GM19099 (cell line): Measurements from ENCODE around the gene CAMTA1.

Experiments used
- POLR2A ChIP-seq: IDR thresholded peaks from 3 replicates; pipeline ENCODE4 v1.6.1; 2011; ENCODE audit warnings: low read depth; ENCODE audit not compliant: insufficient read length; ENCODE audit errors: extremely low read depth

Gene CAMTA1

DNA sequence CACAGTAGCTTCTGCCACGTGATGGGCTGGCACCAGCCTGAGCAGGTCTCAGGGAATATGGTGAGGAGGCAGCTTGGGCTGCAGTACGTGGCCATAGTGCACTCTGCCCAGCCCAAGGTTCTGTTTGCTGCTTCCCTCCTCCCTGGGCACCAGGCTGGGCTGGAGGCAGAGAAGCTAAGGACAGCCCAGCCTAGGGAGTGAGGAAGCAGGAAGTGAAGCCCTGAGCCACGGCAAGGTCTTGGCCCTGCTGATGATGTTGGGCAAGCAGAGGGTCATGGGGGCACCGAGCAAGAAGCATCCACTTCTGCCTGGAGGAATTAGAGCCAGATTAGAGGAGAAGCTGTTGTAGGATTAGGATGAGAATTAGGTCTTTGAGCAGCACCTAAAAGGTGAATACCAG, 659.1 kb downstream of the CAMTA1 start:
- TF ChIP-seq POLR2A: no peak

DNA sequence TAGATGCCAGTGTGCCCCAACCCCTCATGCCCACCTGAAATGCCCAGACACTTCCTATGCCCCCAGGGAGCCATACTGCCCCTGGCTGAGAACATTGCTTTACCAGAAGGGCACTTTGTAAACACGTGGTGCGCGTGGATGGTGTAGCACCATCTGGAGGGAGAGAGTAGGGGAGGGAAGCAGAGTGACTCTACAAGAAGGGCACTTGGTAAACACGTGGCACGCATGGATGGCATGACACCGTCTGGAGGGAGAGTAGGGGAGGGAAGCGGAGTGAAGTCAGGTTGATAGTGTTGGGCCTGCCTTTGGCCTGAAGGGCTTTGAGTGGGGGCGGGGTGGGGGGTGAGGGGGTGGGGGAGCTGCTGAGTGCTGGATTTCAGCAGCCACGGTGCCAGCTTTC, 661.8 kb downstream of the CAMTA1 start:
- no peak for TF ChIP-seq POLR2A

- no peak for TF ChIP-seq POLR2A
These were observed 662.5 kb downstream of the CAMTA1 start for GRCh38 chr1:7447736-7448135.

- no peak for TF ChIP-seq POLR2A
These were observed 663.7 kb downstream of the CAMTA1 start for GRCh38 chr1:7448986-7449385.

DNA sequence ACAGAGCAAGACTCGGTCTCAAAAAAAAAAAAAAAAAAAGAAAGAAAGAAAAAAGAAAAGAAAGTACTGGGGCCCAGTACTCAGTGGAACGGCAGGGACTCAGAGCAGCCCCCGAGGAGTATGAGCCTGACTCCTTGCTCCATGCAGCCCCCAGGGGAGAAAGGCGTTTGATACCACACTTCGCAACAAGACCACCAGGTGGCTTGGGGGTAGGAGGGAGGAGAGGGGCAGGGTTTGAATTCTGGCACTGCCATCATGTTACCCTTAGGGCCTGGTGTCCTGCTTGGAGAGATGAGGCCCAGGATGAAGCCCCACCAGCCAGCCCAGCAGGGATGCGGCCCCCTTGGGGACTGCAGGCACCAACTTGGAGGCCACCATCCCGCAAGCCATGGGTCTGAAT, 664.5 kb downstream of the CAMTA1 start:
- no peak for TF ChIP-seq POLR2A

GRCh38 chr1:7450838-7451237, 665.6 kb downstream of the CAMTA1 start:
- TF ChIP-seq POLR2A: no peak

DNA sequence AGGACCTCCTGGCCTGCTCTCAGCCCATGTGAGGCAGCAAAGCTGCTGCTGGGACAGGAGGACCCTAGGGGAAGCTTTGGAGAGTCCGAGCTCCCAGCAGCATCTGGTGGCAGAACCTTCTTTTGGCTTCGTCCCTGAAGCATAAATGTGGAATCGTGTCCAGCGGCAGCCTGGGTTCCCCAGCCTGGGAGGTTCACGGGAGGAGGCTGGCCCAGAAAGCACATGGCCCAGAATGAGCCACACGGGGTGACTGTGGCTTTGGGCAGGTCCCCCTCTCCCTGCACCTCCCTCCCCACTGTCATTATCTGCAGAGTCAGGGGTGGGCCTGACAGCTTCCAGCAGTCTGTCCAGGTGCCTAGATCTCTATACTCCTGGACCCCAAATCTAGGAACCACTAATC, 667.8 kb downstream of the CAMTA1 start:
- no peak for TF ChIP-seq POLR2A

GRCh38 chr1:7454052-7454815, 669.0 kb downstream of the CAMTA1 start:
- no peak for TF ChIP-seq POLR2A

DNA sequence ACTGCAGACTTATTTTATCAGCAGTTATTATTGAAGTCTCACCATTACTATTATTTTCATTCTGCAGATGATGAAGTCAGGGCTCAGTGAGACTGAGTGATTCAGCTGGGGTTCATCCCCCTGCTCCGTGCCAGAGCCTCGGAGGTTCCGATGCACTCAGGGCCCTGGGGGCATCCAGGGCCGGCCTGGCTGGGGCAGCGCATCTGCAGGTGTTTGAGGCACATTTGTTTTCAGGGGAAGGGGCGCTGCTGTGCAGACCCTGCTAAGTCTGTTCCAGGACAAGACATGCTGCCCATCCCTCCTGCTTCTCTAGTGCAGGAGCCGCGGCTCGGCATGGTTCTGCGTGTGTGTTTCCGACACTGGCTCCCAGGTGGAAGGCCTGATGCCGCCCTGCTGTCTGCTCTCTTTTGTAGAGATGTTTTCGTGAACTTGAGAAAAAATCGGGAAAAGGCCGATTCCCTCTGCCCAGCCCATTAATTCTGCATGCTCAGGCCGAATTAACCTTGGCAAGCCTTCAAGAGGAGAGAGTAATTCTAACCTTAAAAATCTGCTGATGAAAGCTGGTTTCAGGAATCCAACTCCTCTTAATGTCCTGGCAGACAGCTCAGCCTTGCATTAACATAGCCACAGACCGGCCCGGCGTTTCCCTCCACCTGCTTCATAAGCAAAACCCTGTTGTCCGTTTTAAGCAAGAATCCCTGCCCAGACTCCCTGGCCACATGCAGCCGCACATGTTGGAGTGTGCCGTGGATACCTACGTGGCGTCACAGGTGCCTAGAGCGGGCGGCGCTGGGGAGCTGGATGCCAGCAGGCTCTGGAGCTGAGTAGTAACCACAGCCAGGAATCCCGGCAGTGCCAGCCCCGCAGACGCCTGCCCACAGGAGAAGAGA, 669.9 kb downstream of the CAMTA1 start:
- TF ChIP-seq POLR2A: no peak

DNA sequence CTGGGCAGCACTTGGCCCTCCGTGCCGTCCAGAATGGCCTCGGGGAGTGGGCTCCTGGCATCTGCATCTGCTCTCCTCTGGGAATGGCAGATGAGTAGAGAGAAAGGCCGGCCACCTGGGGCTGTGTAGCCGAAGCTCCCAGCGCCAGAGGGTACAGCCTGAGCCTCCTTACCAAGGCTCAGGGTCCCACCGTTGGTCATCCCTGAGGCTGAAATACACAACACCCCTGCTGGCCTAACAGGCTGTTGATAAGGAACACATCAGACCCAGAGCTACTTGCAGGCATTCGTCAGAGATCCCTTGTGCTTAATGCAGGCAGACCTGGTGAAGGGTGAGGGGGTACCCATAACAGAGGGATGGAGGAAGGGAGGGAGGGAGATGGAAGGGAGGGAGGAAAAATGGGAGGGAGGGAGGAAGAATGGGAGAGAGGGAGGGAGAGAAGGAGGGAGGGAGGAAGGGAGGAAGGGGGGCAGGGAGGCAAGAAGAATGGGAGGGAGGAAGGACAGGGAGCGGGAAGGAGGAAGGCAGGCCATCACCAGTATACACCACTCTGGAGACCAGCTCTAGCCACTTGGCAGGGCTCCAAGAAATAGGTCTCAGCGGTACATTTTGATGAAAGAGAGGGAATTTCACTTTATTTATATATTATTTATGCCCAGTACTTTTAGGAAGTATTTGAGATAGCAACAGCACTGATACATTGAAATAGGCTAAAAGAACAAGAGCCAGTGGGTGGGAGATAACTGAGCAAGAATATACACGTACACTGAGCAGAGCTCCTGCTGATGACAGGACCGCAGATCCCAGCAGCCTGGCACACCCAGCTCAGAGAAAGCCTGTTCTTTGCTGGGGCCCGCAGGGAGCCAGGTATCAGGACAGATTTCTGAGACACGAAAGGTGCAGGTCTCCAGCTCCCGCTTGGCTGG, 670.8 kb downstream of the CAMTA1 start:
- no peak for TF ChIP-seq POLR2A

DNA sequence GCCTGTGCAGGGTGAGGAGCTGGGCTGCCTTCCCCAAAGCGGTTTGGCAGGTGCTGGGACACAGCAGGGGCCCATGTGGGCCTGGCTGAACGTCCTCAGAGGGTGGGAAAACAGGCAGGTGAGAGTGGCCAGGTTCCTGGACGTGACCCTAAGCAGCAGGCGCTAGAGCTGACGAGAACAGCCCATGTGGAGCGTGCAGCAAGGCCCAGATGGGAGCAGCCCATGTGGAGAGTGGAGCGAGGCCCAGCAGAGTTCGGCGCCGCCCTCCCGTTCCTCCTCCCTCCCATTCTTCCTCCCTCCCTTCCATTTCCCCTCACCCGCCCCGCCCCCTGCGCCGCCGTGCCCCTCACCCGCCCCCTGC, 671.4 kb downstream of the CAMTA1 start:
- no peak for TF ChIP-seq POLR2A

- TF ChIP-seq POLR2A: no peak
These were observed 672.6 kb downstream of the CAMTA1 start for GRCh38 chr1:7457811-7458210.

GRCh38 chr1:7458946-7459345, 673.7 kb downstream of the CAMTA1 start:
- no peak for TF ChIP-seq POLR2A

DNA sequence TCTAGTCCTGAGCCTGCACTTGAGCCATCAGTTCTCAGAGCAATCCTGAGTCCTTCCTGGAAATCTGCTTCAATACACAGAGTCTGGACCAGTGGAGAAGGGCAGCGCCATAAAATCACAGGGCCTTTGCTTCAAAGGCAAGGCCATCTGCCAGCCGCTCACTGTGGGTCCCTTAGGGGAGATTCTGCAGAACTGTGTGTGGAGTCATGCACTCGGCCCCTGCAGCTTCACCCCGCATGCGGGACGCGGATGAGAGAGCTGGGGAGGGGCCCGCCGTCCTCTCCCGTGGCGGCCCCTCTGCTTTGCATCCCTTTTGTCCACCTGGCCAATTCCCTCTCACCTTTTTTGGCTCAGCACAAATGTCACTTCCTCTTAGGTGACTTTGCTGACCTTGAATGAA, 674.7 kb downstream of the CAMTA1 start:
- no peak for TF ChIP-seq POLR2A

- TF ChIP-seq POLR2A: no peak
These were observed 675.6 kb downstream of the CAMTA1 start for GRCh38 chr1:7460807-7461206.
